ENCODE measurements around the gene RFPL1. TPM values are rescaled to one million over a fixed set of nuclear protein-coding genes. Genes with fewer than 3 reads are reported as not detected.
A peak's percentile ranks its signal among the peaks of the same experiment; 100 is the strongest.

Gene RFPL1
- total and polyA plus RNA-seq, 2 experiments from 2014 or later = not detected

DNA sequence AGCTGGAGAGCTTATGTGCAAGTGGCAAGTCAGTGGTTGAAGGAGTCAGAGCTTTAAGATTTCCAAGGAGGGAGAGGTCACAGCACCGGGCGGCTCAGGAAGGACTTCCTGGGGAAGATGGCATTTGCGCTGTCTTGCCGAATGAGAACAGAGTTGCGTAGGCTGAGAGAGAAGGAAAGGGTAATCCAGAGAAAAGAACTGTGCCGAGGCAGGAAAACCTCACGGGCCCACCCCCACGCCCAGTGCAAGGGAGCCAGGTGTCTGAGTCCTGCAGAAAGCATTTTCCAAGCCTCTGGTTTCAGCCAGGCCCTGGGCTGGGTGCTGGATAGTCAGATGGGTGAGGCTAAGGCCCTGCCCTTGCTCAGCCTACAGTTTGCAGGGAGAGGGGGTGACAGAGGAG, 46.8 kb upstream of the RFPL1 start:
- no peaks in the 10 kb centered on the region for H3K36me3 Mint-ChIP-seq (ENCODE audit: low read depth)
- no peak overlapping the region for H3K4me3 Mint-ChIP-seq
- DNase-seq (ENCODE audit: low spot score) (no peak), ATAC-seq (no peak)
- H4K20me1 ChIP-seq (replicated peaks; ENCODE audit: insufficient read depth) = peaks cover 7% of the 10 kb centered on the region
- H3K27ac ChIP-seq (ENCODE audit: low read depth) = no peak overlapping the region
- peaks cover 16% of the 10 kb centered on the region for H3K4me1 Mint-ChIP-seq
- no peaks in the 10 kb centered on the region for H3K9me3 Mint-ChIP-seq
- H3K4me1 ChIP-seq (ENCODE audit: insufficient read depth) = peaks cover 5% of the 10 kb centered on the region
- no peak overlapping the region for H3K4me2 ChIP-seq
- no peak overlapping the region for H3K4me3 ChIP-seq
- H3K36me3 ChIP-seq (ENCODE audit: insufficient read depth) = no peaks in the 10 kb centered on the region
- H3K9me2 ChIP-seq (ENCODE audit: insufficient read depth) = no peaks in the 10 kb centered on the region
- H3F3A ChIP-seq (replicated peaks; ENCODE audit: low read depth) = 0 out of 2 replicates have a peak, but pooled peaks cover 3% of the 10 kb centered on the region
- no peaks in the 10 kb centered on the region for H3K27me3 ChIP-seq (ENCODE audit: insufficient read depth)
- TF ChIP-seq CTCF (conservative IDR thresholded peaks at IDR 0.05; ENCODE audit: low read depth in 2 of 2) = no peak
- no peak for TF ChIP-seq STAT1 (IDR thresholded peaks at IDR 0.05; ENCODE audit: unreplicated experiment)
- no peak for TF ChIP-seq ZNF114 (CRISPR knock-in tag; IDR thresholded peaks at IDR 0.05)
- no peak for TF ChIP-seq EZH2phosphoT487 (IDR thresholded peaks at IDR 0.05; ENCODE audit: unreplicated experiment)
- no peak for TF ChIP-seq ZNF462 (CRISPR knock-in tag; IDR thresholded peaks at IDR 0.05)
- TF ChIP-seq EZH2 (IDR thresholded peaks at IDR 0.05; ENCODE audit: low read depth, unreplicated experiment) = no peak
- TF ChIP-seq, protein P1, sequence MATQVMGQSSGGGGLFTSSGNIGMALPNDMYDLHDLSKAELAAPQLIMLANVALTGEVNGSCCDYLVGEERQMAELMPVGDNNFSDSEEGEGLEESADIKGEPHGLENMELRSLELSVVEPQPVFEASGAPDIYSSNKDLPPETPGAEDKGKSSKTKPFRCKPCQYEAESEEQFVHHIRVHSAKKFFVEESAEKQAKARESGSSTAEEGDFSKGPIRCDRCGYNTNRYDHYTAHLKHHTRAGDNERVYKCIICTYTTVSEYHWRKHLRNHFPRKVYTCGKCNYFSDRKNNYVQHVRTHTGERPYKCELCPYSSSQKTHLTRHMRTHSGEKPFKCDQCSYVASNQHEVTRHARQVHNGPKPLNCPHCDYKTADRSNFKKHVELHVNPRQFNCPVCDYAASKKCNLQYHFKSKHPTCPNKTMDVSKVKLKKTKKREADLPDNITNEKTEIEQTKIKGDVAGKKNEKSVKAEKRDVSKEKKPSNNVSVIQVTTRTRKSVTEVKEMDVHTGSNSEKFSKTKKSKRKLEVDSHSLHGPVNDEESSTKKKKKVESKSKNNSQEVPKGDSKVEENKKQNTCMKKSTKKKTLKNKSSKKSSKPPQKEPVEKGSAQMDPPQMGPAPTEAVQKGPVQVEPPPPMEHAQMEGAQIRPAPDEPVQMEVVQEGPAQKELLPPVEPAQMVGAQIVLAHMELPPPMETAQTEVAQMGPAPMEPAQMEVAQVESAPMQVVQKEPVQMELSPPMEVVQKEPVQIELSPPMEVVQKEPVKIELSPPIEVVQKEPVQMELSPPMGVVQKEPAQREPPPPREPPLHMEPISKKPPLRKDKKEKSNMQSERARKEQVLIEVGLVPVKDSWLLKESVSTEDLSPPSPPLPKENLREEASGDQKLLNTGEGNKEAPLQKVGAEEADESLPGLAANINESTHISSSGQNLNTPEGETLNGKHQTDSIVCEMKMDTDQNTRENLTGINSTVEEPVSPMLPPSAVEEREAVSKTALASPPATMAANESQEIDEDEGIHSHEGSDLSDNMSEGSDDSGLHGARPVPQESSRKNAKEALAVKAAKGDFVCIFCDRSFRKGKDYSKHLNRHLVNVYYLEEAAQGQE (IDR thresholded peaks at IDR 0.05; ENCODE audit: unreplicated experiment) = no peak
- no peak for TF ChIP-seq ZNF331 (CRISPR knock-in tag; IDR thresholded peaks at IDR 0.05; ENCODE audit: low read depth)
- H3K79me2 ChIP-seq (replicated peaks; ENCODE audit: insufficient read depth) = peaks cover 16% of the 10 kb centered on the region
- H3K27me3 Mint-ChIP-seq (ENCODE audit: insufficient read depth, low read depth, poor library complexity) = peaks cover 10% of the 10 kb centered on the region
- no peak overlapping the region for H3K27ac Mint-ChIP-seq
- peak overlapping the region; percentile 76; the same call in 1 of the 2 replicates for H2AFZ ChIP-seq
